Dendritic cell treated with granulocyte-macrophage colony-stimulating factor and Interleukin-4, amounts not matched to agents 40 ng/mL and 50 ng/mL, for 4 days (primary cell): ENCODE data around the gene CIRBP.
"Not testable (repeated sequence)": the region's sequence is repeated elsewhere in the genome, so short reads cannot be mapped to it uniquely, and the experiment has no call there.

Source experiments
- H3K27ac Mint-ChIP-seq: one replicate; pipeline ENCODE4 v1.8.0; 2022; ENCODE audit warnings: mild to moderate bottlenecking, mixed read lengths
- H3K27me3 Mint-ChIP-seq: one replicate; pipeline ENCODE4 v1.8.0; 2022; ENCODE audit warnings: mild to moderate bottlenecking, mixed read lengths
- H3K36me3 Mint-ChIP-seq: one replicate; pipeline ENCODE4 v1.8.0; 2022; ENCODE audit warnings: low read depth, mixed read lengths
- H3K4me1 Mint-ChIP-seq: one replicate; pipeline ENCODE4 v1.8.0; 2022; ENCODE audit warnings: low read depth, mixed read lengths
- H3K4me3 Mint-ChIP-seq: one replicate; pipeline ENCODE4 v1.8.0; 2022; ENCODE audit warnings: mild to moderate bottlenecking, moderate library complexity, mixed read lengths
- H3K9me3 Mint-ChIP-seq: one replicate; pipeline ENCODE4 v1.8.0; 2022; ENCODE audit warnings: mixed read lengths
- intact Hi-C: fragments of 100-400 bp; cut with micrococcal nuclease; formaldehyde crosslinking; loops from one replicate; pipeline ENCODE4 v1.15.0; 2022

CIRBP gene

DNA sequence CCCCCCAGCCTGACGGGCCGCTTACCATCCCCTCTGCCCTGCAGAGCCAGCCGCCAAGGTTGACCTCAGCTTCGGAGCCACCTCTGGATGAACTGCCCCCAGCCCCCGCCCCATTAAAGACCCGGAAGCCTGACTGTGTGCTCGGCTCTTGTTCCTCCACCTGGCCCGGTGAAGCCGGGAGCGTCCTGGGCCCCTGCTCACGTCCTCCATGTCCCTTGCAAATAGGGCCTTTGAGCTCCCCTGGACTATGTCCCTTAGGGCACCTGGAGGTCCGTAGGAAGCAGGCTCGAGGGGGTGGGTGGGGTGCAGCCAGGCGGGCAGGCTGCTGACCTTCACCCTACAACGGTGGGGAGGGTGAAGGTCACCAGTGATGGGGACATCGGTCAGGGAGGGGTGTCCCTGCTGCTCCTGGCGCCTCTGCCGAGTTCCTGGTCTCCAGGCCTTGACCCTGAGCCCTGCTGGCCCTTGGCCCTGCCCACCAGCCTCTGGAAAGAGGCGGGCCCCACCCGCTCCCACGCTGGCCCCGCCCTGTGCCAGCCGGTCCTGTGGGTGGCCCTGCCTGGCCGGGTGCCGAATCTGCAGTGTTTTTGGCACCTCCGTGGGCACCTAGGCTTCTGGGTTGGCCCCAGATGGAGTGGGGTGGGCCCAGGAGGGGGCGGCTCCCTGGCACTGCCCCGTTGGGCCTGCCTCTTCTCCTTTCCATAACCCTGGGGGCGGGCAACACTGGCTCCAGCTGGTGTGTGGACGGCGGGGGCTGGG, 24.3 kb upstream of the CIRBP start:
- intact Hi-C loops = loop anchor here (1.0 kb wide), 1 partner anchor 22 kb away; no protein-coding TSS in a partner anchor
- H3K4me1 Mint-ChIP-seq = peaks cover 55% of the 10 kb centered on the region
- H3K27me3 Mint-ChIP-seq = peaks cover 2% of the 10 kb centered on the region
- H3K4me3 Mint-ChIP-seq = peak overlapping the region; percentile 84
- H3K27ac Mint-ChIP-seq = peak overlapping the region; percentile 95
- peaks cover 42% of the 10 kb centered on the region for H3K36me3 Mint-ChIP-seq
- no peaks in the 10 kb centered on the region for H3K9me3 Mint-ChIP-seq

DNA sequence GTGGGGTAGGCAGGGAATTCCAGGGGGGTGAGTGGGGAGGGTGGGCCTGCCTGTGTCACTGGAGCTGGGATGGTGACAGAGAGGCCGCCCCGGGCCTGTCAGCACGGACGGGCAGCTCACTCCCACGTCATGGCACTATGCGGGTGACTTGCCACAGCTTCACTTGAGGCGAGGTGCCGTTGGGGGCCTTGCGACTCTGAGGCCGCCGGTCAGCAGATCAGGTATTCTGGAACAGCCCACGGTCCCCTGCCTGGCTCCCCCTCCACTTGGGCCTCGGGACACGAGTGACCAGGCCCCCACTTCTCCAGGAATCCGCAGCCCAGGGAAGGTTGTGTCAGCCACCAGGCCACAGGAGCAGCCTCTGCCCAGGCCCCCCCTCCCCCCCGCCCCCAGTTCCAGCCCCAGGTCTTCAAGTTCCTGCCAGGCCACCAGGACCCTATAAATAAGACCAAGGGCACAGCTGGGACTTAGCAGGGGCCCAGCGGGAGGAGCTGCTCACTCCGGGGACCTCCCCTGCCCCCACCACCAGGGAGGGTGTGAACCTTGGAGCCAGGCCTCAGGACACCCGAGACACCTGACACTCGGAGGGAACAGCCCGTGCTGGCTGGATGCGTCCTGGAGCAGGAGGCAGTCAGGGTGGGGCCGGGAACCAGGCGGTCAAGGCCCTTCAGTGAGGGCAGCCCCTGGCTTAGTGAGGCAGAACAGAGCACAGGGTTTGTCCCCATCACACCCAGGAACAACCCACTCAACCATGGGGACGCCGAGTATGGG, 23.5 kb upstream of the CIRBP start:
- Mint-ChIP-seq H3K4me3 (peak overlapping the region; percentile 84), H3K36me3 (peaks cover 49% of the 10 kb centered on the region), H3K9me3 (no peaks in the 10 kb centered on the region), H3K4me1 (peaks cover 55% of the 10 kb centered on the region), H3K27me3 (peaks cover 2% of the 10 kb centered on the region), H3K27ac (peak overlapping the region; percentile 95)
- intact Hi-C loops = no loop called here

DNA sequence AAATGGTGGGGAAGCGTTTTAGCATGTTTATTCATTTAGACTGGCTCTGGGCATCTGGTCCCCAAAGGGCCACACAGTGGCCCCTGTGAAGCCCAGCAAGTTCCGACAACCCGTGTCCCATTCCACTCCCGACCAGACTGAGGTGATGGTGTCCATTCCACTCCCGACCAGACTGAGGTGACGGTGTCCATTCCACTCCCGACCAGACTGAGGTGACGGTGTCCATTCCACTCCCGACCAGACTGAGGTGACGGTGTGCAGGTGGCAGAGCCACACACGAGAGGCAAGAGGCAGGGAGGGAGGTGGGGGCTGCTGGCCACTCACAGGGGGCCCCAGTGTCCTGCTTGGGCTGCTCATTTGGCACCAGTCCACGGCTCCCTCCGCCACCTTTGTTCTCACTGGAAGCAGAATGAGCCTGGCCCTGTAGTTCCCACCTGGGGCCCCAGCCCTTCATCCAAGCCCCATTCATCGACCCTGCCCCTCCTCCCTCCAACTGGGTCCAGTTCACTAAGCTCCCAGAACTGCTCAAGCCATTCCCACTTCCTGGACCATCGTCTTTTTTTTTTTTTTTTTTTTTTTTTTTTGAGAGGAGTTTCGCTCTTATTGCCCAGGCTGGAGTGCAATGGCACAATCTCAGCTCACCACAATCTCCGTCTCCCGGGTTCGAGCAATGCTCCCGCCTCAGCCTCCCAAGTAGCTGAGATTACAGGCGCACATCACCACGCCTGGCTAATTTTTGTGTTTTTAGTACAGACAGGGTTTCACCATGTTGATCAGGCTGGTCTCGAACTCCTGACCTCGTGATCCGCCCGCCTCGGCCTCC, 22.7 kb upstream of the CIRBP start:
- intact Hi-C loops = not testable (repeated sequence)

DNA sequence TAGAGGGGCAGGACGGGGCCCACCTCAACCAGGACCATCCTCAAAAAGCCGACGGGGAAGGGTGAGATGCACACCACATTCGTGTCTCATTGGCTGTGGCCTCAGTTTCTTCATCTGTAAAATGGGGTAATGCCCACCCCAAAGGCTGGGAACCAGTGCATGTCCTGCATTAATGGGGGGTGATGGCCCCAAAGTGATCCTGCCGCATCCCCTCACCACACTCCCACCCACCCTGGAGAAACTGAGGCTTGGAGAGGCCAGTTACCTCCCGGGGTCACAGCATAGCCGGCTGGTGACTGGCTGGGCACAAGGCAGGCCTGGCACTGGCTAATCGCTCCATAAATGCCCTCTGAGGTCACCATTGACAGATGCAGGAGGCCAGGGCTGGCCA, 21.4 kb upstream of the CIRBP start:
- H3K36me3 Mint-ChIP-seq = peaks cover 61% of the 10 kb centered on the region
- intact Hi-C loops = loop anchor here (1.0 kb wide), 1 partner anchor 19 kb away; no protein-coding TSS in a partner anchor
- no peaks in the 10 kb centered on the region for H3K27me3 Mint-ChIP-seq
- H3K9me3 Mint-ChIP-seq = no peaks in the 10 kb centered on the region
- peak overlapping the region; percentile 93 for H3K27ac Mint-ChIP-seq
- H3K4me1 Mint-ChIP-seq = peaks cover 52% of the 10 kb centered on the region
- peak overlapping the region; percentile 83 for H3K4me3 Mint-ChIP-seq

More for the DNA sequence above, 22.7 kb upstream of the CIRBP start:
- Mint-ChIP-seq H3K4me1 (peaks cover 50% of the 10 kb centered on the region), H3K36me3 (peaks cover 57% of the 10 kb centered on the region)
- not testable (repeated sequence) for H3K27me3 Mint-ChIP-seq, H3K4me3 Mint-ChIP-seq, H3K9me3 Mint-ChIP-seq, H3K27ac Mint-ChIP-seq

DNA sequence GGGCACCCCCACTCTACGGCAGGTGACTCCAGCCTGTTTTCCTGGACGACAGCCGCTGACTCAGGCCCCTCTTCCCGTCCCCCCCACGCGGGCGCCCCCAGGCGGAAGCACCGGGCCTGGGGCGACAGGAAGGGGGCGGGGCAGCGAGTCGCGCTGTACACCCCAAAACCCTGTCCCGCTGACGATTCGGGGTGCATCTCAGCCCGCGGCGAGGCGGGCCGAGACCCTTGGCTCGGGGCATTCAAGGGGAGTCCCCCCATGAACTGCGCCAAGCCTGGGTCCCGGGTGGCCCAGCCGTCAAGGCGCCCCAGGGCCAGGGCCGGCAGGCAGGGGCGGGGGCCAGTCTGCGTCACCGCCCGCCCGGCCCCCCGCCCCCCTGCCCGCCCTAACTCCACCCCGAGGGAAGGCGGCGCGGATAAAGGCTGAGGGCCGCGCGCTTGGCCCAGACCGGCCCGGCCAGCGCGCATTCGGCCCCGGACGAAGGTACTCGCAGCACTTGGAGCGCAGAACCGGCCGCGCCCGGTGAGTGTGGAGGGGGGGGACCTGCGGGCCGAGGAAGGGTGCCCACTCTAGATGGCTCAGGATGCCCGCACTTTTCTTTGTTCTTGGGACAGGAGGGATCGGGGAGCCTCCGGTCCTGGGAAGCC, 20.9 kb upstream of the CIRBP start, which contains the start of gene MIDN:
TSS of gene MIDN (plus strand) at position 445 of the 647 bp plus-strand sequence. CDS start 1,714 bp downstream, outside the sequence.
- H3K9me3 Mint-ChIP-seq = no peaks in the 10 kb centered on the region
- H3K4me1 Mint-ChIP-seq = peaks cover 47% of the 10 kb centered on the region
- peak within 1 kb of the TSS; percentile 83 for H3K4me3 Mint-ChIP-seq
- H3K27ac Mint-ChIP-seq = peak within 1 kb of the TSS; percentile 93
- intact Hi-C loops = loop anchor here (1.0 kb wide), 1 partner anchor 18 kb away; no protein-coding TSS in a partner anchor
- H3K36me3 Mint-ChIP-seq = peaks cover 65% of the 10 kb centered on the region
- no peaks in the 10 kb centered on the region for H3K27me3 Mint-ChIP-seq

DNA sequence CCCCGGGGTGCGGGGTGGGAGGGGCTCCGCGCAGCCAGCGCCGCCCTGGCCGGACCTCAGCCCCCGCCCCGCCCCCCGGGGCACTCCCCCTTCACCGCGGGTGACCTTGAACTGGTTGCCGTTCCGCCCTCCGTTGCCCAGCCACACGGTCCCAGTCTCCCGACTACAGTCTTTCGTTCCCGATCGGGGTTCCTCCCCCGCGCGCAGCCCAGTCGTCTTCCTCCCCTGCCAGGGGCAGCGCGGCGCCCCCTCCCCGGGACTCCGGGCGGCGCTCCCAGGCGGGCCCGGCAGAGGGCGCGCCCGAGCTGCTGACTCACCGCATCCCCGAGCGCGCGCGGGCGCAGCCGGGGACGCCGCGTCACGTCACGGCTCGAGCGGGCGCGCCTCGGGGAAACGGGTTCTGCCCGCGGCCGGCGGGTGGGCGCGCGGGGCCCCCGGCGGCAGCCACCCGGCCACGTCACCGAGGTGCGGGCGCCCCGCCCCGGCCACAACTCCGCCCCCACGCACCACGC, 20.3 kb upstream of the CIRBP start:
- H3K27ac Mint-ChIP-seq = peak overlapping the region; percentile 93
- H3K4me3 Mint-ChIP-seq = peak overlapping the region; percentile 83
- no peaks in the 10 kb centered on the region for H3K27me3 Mint-ChIP-seq
- peaks cover 45% of the 10 kb centered on the region for H3K4me1 Mint-ChIP-seq
- H3K36me3 Mint-ChIP-seq = peaks cover 65% of the 10 kb centered on the region
- intact Hi-C loops = loop anchor here (1.0 kb wide), 1 partner anchor 17 kb away; no protein-coding TSS in a partner anchor
- H3K9me3 Mint-ChIP-seq = no peaks in the 10 kb centered on the region

DNA sequence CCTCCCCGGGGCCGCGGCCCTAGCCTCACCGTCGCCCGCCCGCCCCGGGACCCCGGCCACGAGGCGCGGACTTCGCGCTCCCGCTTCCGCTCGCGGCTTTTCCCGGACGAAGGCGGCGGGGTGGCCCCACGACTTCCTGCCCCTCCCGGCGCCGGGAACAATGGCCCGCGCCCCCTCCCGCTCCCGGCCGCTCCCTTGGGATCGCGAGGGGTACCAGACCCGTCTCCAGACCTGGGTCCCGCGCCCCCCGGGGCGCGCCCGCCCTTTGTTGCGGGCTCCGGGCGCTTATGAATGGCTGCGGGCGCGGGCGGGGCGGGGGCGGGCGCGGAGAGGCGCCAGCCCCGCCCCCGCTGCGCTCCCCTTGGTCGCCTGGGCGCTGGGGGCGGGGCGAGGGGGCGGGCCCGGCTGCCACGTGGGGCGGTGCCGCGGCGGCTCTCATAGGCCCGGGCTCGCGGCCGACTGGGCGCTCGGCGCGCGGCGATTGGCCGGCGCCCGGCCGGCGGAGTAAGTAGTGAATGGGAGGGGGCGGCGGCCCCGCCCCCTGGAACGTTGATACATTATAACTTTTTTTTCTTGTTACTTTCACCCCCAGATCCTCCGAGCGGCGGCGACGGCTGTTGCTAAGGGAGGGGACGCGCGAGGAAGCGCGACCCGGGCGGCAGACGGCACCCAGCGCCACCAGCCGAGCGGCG, 19.7 kb upstream of the CIRBP start:
- H3K36me3 Mint-ChIP-seq = peaks cover 66% of the 10 kb centered on the region
- peak overlapping the region; percentile 79 for H3K4me3 Mint-ChIP-seq
- no peaks in the 10 kb centered on the region for H3K27me3 Mint-ChIP-seq
- H3K27ac Mint-ChIP-seq = peak overlapping the region; percentile 93
- no peaks in the 10 kb centered on the region for H3K9me3 Mint-ChIP-seq
- intact Hi-C loops = no loop called here
- peaks cover 43% of the 10 kb centered on the region for H3K4me1 Mint-ChIP-seq

DNA sequence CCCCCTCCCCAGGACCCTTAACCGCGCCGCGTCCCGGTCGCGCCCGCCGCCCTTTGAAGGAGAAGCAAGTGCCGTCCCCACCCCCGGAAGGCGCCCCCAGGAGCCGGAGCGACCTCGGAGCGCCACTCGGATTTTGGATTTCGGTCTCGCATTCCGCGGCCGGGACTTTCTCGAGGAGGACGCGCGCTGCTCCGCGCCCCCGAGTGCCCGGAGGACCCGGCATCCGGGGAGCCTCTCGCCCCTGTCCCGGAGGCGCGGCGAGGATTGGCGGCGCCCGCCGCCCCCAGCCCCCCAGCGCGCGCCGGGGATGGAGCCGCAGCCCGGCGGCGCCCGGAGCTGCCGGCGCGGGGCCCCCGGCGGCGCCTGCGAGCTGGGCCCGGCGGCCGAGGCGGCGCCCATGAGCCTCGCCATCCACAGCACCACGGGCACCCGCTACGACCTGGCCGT, 19.1 kb upstream of the CIRBP start:
- peaks cover 66% of the 10 kb centered on the region for H3K36me3 Mint-ChIP-seq
- no peaks in the 10 kb centered on the region for H3K9me3 Mint-ChIP-seq
- intact Hi-C loops = no loop called here
- H3K4me1 Mint-ChIP-seq = peaks cover 43% of the 10 kb centered on the region
- peak overlapping the region; percentile 79 for H3K4me3 Mint-ChIP-seq
- H3K27me3 Mint-ChIP-seq = no peaks in the 10 kb centered on the region
- peak overlapping the region; percentile 93 for H3K27ac Mint-ChIP-seq

DNA sequence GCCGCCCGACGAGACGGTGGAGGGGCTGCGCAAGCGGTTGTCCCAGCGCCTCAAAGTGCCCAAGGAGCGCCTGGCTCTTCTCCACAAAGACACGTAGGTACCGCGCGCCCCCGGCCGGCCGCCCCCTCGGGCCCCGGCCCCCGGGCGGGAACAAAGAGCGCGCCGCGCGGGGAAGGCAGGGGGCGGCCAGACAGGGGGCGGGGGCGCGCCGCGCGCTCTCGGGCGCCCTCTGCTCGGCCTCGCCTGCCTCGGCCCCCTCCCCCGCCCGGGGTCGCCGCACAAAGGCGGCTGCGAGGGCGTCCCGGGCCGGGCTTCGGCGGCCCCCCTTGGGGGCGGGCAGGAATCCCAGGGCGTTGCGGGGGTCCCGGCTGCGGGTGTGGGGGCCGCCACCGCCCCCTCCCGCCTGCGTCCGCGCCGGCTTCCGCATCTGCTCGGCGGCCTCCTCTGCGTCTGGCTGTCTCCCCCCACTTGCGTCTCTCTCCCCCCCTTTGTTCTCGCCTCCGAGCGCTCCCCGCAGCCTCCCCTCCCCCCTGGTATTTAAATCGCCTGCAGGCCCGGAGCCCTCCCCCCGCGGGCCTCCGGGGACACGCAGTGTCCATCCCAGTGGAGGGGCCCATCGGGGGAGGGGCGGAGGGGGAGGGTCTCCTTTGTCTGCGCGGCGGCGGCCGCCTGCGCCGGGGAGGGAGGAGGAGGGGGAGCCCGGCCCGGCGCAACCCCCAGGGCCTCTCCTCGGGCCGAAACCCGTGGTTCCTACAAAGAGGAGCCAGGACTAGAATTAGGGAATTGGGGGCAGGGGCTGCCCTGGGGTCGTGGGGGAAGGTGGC, 18.5 kb upstream of the CIRBP start:
- H3K4me1 Mint-ChIP-seq = peaks cover 44% of the 10 kb centered on the region

DNA sequence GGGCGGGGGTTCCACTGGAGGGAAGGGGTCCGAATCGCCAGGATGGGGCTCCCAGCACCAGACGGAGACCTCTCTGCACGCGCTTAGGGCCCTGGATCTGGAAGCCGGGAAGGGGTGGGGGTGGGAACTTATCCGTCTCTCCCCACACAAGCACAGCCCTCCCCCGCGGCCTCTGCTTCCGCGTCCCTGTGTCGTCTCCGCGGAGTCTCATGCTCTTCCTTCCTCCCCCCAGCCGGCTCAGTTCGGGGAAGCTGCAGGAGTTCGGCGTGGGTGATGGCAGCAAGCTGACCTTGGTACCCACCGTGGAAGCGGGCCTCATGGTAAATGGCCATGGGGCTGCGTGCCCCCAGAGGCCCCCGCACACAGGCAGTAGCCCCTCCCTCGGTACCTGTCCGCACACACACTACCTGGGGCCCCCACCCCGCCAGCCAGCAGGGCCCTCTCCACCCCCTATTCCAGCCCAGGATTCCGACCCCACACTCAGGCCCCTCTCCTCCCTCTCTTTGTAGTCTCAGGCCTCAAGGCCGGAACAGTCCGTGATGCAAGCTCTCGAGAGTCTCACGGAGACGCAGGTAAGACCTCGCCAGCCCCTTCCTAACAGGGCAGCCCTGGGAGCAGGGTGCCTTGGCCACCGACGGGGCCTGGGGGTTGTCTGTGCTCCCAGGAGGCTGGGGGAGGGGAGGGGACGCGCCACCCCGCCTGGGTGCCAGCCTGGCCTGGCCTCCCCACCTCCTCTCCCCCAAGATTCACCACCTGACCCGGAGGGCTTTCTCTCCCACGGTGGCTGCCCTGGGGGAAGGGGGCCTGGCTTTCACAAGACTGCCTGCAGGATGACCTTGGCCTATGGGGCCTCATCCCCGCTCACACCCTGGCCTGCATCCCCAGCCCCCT, 17.6 kb upstream of the CIRBP start:
- peaks cover 35% of the 10 kb centered on the region for H3K4me1 Mint-ChIP-seq
- H3K36me3 Mint-ChIP-seq = peaks cover 73% of the 10 kb centered on the region
- peak overlapping the region; percentile 96 for H3K27ac Mint-ChIP-seq
- peak overlapping the region; percentile 96 for H3K4me3 Mint-ChIP-seq
- H3K27me3 Mint-ChIP-seq = no peaks in the 10 kb centered on the region
- no peaks in the 10 kb centered on the region for H3K9me3 Mint-ChIP-seq
- intact Hi-C loops = loop anchor here (1.0 kb wide), 1 partner anchor 9 kb away; no protein-coding TSS in a partner anchor

More for the DNA sequence above, 18.5 kb upstream of the CIRBP start:
- peak overlapping the region; percentile 96 for H3K27ac Mint-ChIP-seq
- H3K4me3 Mint-ChIP-seq = peak overlapping the region; percentile 96
- no peaks in the 10 kb centered on the region for H3K27me3 Mint-ChIP-seq
- intact Hi-C loops = no loop called here
- no peaks in the 10 kb centered on the region for H3K9me3 Mint-ChIP-seq
- H3K36me3 Mint-ChIP-seq = peaks cover 71% of the 10 kb centered on the region

DNA sequence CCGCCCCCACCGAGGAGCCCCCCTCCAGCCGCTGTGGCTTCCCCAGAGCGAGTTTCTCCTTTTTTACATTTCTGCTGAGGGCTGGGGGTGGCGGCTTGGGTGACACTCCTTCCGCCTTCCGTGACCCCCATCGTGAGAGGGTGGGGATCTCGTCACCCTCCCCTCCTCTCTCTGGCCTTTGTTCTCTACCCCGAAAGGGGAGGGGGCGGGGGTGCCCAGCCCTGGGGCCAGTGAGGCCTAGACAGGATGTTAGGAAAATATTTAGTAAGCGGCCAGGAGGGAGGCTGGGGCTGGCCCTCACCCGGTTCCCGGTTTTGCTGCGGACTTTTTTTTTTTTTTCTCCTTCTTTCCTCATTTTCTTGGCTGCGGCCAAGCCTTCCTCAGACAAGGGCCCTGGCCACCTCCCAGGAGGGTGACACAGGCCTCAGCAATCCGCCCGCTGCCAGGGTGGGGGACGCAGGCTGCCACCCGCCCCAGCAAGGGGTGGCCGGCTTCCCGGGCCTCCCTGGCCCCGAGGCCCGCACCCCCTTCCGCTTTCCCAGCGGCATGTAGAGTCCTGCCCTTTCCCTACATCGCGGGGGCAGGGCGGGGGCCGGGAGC, 16.8 kb upstream of the CIRBP start:
- peak overlapping the region; percentile 96 for H3K27ac Mint-ChIP-seq
- intact Hi-C loops = loop anchor here (1.0 kb wide), 1 partner anchor 8 kb away; no protein-coding TSS in a partner anchor
- H3K36me3 Mint-ChIP-seq = peaks cover 78% of the 10 kb centered on the region
- H3K4me3 Mint-ChIP-seq = peak overlapping the region; percentile 96
- H3K27me3 Mint-ChIP-seq = no peaks in the 10 kb centered on the region
- peaks cover 33% of the 10 kb centered on the region for H3K4me1 Mint-ChIP-seq
- no peaks in the 10 kb centered on the region for H3K9me3 Mint-ChIP-seq
